ENCODE data around the gene SLC46A2.

The SLC46A2 gene

DNA sequence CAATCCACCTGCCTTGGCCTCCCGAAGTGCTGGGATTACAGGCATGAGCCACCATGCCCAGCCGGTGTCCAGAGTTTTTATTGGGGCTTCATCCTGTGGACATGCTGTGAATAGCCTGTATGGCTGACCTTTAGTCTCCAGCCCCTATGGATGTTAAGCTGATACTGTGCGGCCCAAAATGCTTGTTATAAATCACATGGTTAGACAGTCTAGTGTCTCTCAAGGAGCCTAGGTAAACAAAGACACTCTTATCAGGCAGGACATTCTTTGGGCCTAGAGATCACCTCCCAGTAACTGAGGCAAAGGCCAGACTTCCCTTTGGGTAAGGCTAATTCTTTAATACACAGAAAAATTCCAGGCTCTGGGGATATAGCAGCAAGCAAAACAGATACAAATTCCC is 22.0 kb upstream of the SLC46A2 start:
- H3K36me3 ChIP-seq (ENCODE audit: control insufficient read depth in 5 of 5, insufficient read depth in 5 of 5, low read length in 5 of 5), result no peaks in the 10 kb centered on the region
- H3K4me1 ChIP-seq (ENCODE audit: control insufficient read depth in 5 of 5, insufficient read depth in 5 of 5, low read length in 5 of 5), result no peaks in the 10 kb centered on the region
- no peak overlapping the region for H3K4me3 ChIP-seq (ENCODE audit: low read depth in 1 of 5, low read length in 5 of 5)
- no peaks in the 10 kb centered on the region for H3K27me3 ChIP-seq (ENCODE audit: control insufficient read depth in 5 of 5, insufficient read depth in 4 of 5, low read length in 5 of 5)
- H3K9ac ChIP-seq (ENCODE audit: low read length in 5 of 5), result no peak overlapping the region
- no peaks in the 10 kb centered on the region for H3K9me3 ChIP-seq (ENCODE audit: control insufficient read depth in 5 of 5, low read length in 5 of 5)
- H3K27ac ChIP-seq (ENCODE audit: low read depth, low read length), result no peak overlapping the region

GRCh38 chr9:112911736-112912135 is 21.1 kb upstream of the SLC46A2 start:
- Histone ChIP-seq H3K36me3 (ENCODE audit: control insufficient read depth in 5 of 5, insufficient read depth in 5 of 5, low read length in 5 of 5) (no peaks in the 10 kb centered on the region), H3K4me3 (ENCODE audit: low read depth in 1 of 5, low read length in 5 of 5) (no peak overlapping the region), H3K4me1 (ENCODE audit: control insufficient read depth in 5 of 5, insufficient read depth in 5 of 5, low read length in 5 of 5) (no peaks in the 10 kb centered on the region), H3K27me3 (ENCODE audit: control insufficient read depth in 5 of 5, insufficient read depth in 4 of 5, low read length in 5 of 5) (no peaks in the 10 kb centered on the region), H3K9ac (ENCODE audit: low read length in 5 of 5) (no peak overlapping the region), H3K9me3 (ENCODE audit: control insufficient read depth in 5 of 5, low read length in 5 of 5) (no peaks in the 10 kb centered on the region), H3K27ac (ENCODE audit: low read depth, low read length) (no peak overlapping the region)

DNA sequence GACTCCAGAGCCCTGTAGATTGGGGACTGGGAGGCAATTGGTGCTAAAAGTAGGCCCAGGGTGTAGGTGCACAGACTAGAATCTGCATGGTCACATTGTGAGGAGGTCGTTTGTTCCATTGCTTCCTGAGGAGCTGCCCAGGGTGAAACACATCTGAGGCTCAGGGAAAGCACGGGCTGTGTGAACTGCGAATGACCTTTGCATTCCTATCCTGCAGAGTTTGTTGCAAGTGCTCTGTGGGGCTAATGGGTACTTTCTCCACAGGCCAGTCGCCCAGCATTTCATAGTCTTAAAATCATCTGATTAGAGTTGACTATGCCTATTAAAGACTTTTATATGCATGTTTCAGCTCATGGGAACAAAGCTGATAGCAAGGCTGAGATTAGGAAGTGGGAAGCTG is 14.4 kb upstream of the SLC46A2 start:
- no peak overlapping the region for H3K27ac ChIP-seq (ENCODE audit: low read depth, low read length)
- H3K4me1 ChIP-seq (ENCODE audit: control insufficient read depth in 5 of 5, insufficient read depth in 5 of 5, low read length in 5 of 5), result peaks cover 0 to 3% (median 0%) of the 10 kb centered on the region in 5 donors
- H3K27me3 ChIP-seq (ENCODE audit: control insufficient read depth in 5 of 5, insufficient read depth in 4 of 5, low read length in 5 of 5), result no peaks in the 10 kb centered on the region
- H3K9ac ChIP-seq (ENCODE audit: low read length in 5 of 5), result no peak overlapping the region
- H3K9me3 ChIP-seq (ENCODE audit: control insufficient read depth in 5 of 5, low read length in 5 of 5), result no peaks in the 10 kb centered on the region
- H3K4me3 ChIP-seq (ENCODE audit: low read depth in 1 of 5, low read length in 5 of 5), result no peak overlapping the region
- H3K36me3 ChIP-seq (ENCODE audit: control insufficient read depth in 5 of 5, insufficient read depth in 5 of 5, low read length in 5 of 5), result no peaks in the 10 kb centered on the region

DNA sequence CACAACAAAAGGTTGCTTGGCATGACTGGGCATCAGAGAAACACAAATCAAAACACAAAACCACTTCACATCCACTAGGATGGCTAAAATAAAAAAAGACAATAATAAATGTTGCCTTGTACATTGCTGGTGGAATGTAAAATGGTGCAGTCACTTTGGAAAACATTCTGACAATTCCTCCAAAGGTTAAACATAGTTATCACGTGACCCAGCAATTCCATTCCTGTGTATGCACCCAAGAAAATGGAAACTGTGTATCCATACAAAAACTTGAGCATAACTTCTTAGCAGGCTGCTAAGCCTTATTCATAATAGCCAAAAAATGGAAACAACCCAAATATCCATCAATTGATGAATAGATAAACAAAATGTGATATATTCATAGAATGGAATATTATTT is 10.2 kb upstream of the SLC46A2 start:
- no peaks in the 10 kb centered on the region for H3K36me3 ChIP-seq (ENCODE audit: control insufficient read depth in 5 of 5, insufficient read depth in 5 of 5, low read length in 5 of 5)
- H3K9me3 ChIP-seq (ENCODE audit: control insufficient read depth in 5 of 5, low read length in 5 of 5), result no peaks in the 10 kb centered on the region
- peaks cover 0 to 3% (median 0%) of the 10 kb centered on the region in 5 donors for H3K4me1 ChIP-seq (ENCODE audit: control insufficient read depth in 5 of 5, insufficient read depth in 5 of 5, low read length in 5 of 5)
- no peak overlapping the region for H3K4me3 ChIP-seq (ENCODE audit: low read depth in 1 of 5, low read length in 5 of 5)
- H3K9ac ChIP-seq (ENCODE audit: low read length in 5 of 5), result no peak overlapping the region
- H3K27me3 ChIP-seq (ENCODE audit: control insufficient read depth in 5 of 5, insufficient read depth in 4 of 5, low read length in 5 of 5), result no peaks in the 10 kb centered on the region
- no peak overlapping the region for H3K27ac ChIP-seq (ENCODE audit: low read depth, low read length)

GRCh38 chr9:112900488-112900887 is 9.8 kb upstream of the SLC46A2 start:
- H3K4me1 ChIP-seq (ENCODE audit: control insufficient read depth in 5 of 5, insufficient read depth in 5 of 5, low read length in 5 of 5), result peaks cover 0 to 3% (median 0%) of the 10 kb centered on the region in 5 donors
- no peak overlapping the region for H3K4me3 ChIP-seq (ENCODE audit: low read depth in 1 of 5, low read length in 5 of 5)
- H3K27me3 ChIP-seq (ENCODE audit: control insufficient read depth in 5 of 5, insufficient read depth in 4 of 5, low read length in 5 of 5), result no peaks in the 10 kb centered on the region
- H3K9me3 ChIP-seq (ENCODE audit: control insufficient read depth in 5 of 5, low read length in 5 of 5), result no peaks in the 10 kb centered on the region
- no peak overlapping the region for H3K27ac ChIP-seq (ENCODE audit: low read depth, low read length)
- H3K9ac ChIP-seq (ENCODE audit: low read length in 5 of 5), result no peak overlapping the region
- no peaks in the 10 kb centered on the region for H3K36me3 ChIP-seq (ENCODE audit: control insufficient read depth in 5 of 5, insufficient read depth in 5 of 5, low read length in 5 of 5)

- H3K27ac ChIP-seq (ENCODE audit: low read depth, low read length), result no peak overlapping the region
Observed at GRCh38 chr9:112898872-112899311, 8.2 kb upstream of the SLC46A2 start.

GRCh38 chr9:112896131-112896530 is 5.5 kb upstream of the SLC46A2 start:
- H3K9me3 ChIP-seq (ENCODE audit: control insufficient read depth in 5 of 5, low read length in 5 of 5), result no peaks in the 10 kb centered on the region
- H3K9ac ChIP-seq (ENCODE audit: low read length in 5 of 5), result no peak overlapping the region
- H3K4me1 ChIP-seq (ENCODE audit: control insufficient read depth in 5 of 5, insufficient read depth in 5 of 5, low read length in 5 of 5), result peaks cover 0 to 14% (median 6%) of the 10 kb centered on the region in 5 donors
- H3K27ac ChIP-seq (ENCODE audit: low read depth, low read length), result no peak overlapping the region
- H3K27me3 ChIP-seq (ENCODE audit: control insufficient read depth in 5 of 5, insufficient read depth in 4 of 5, low read length in 5 of 5), result peaks cover 0 to 2% (median 0%) of the 10 kb centered on the region in 5 donors
- no peak overlapping the region for H3K4me3 ChIP-seq (ENCODE audit: low read depth in 1 of 5, low read length in 5 of 5)
- H3K36me3 ChIP-seq (ENCODE audit: control insufficient read depth in 5 of 5, insufficient read depth in 5 of 5, low read length in 5 of 5), result no peaks in the 10 kb centered on the region

More at GRCh38 chr9:112898872-112899311, 8.2 kb upstream of the SLC46A2 start:
- peaks cover 0 to 7% (median 0%) of the 10 kb centered on the region in 5 donors for H3K4me1 ChIP-seq (ENCODE audit: control insufficient read depth in 5 of 5, insufficient read depth in 5 of 5, low read length in 5 of 5)
- H3K27me3 ChIP-seq (ENCODE audit: control insufficient read depth in 5 of 5, insufficient read depth in 4 of 5, low read length in 5 of 5), result no peaks in the 10 kb centered on the region
- H3K9ac ChIP-seq (ENCODE audit: low read length in 5 of 5), result no peak overlapping the region
- H3K36me3 ChIP-seq (ENCODE audit: control insufficient read depth in 5 of 5, insufficient read depth in 5 of 5, low read length in 5 of 5), result no peaks in the 10 kb centered on the region
- H3K9me3 ChIP-seq (ENCODE audit: control insufficient read depth in 5 of 5, low read length in 5 of 5), result no peaks in the 10 kb centered on the region
- no peak overlapping the region for H3K4me3 ChIP-seq (ENCODE audit: low read depth in 1 of 5, low read length in 5 of 5)

DNA sequence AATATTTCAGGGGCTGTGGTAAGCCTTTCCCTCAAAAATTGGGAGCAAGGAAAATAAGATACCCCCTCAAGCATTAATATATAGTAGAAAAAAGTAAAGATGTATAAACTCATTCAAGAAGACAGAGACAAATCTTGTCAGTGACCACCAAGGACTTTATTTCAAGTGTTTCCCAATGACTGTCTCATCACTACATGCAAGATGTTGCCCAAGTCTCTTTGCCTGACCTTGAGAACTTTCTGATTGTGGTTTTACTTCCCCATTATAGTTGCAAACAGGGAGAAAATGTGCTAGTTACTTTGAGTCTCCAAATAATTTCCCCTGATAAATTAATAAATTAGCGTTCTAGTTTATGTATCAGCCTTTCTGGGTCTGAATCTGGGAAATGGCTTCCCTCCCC is 4.0 kb upstream of the SLC46A2 start:
- H3K27ac ChIP-seq (ENCODE audit: low read depth, low read length), result no peak overlapping the region
- no peaks in the 10 kb centered on the region for H3K9me3 ChIP-seq (ENCODE audit: control insufficient read depth in 5 of 5, low read length in 5 of 5)
- peaks cover 0 to 14% (median 2%) of the 10 kb centered on the region in 5 donors for H3K27me3 ChIP-seq (ENCODE audit: control insufficient read depth in 5 of 5, insufficient read depth in 4 of 5, low read length in 5 of 5)
- H3K4me3 ChIP-seq (ENCODE audit: low read depth in 1 of 5, low read length in 5 of 5), result no peak overlapping the region
- no peak overlapping the region for H3K9ac ChIP-seq (ENCODE audit: low read length in 5 of 5)
- no peaks in the 10 kb centered on the region for H3K36me3 ChIP-seq (ENCODE audit: control insufficient read depth in 5 of 5, insufficient read depth in 5 of 5, low read length in 5 of 5)
- peaks cover 0 to 27% (median 20%) of the 10 kb centered on the region in 5 donors for H3K4me1 ChIP-seq (ENCODE audit: control insufficient read depth in 5 of 5, insufficient read depth in 5 of 5, low read length in 5 of 5)

- Histone ChIP-seq H3K9ac (ENCODE audit: low read length in 5 of 5) (no peak overlapping the region), H3K4me1 (ENCODE audit: control insufficient read depth in 5 of 5, insufficient read depth in 5 of 5, low read length in 5 of 5) (peaks cover 0 to 28% (median 24%) of the 10 kb centered on the region in 5 donors), H3K27ac (ENCODE audit: low read depth, low read length) (no peak overlapping the region)
Observed at GRCh38 chr9:112894041-112894440, 3.4 kb upstream of the SLC46A2 start.

GRCh38 chr9:112892981-112893380 is 2.3 kb upstream of the SLC46A2 start:
- no peak overlapping the region for H3K27ac ChIP-seq (ENCODE audit: low read depth, low read length)
- no peak overlapping the region for H3K4me3 ChIP-seq (ENCODE audit: low read depth in 1 of 5, low read length in 5 of 5)
- H3K36me3 ChIP-seq (ENCODE audit: control insufficient read depth in 5 of 5, insufficient read depth in 5 of 5, low read length in 5 of 5), result no peaks in the 10 kb centered on the region
- peaks cover 0 to 28% (median 24%) of the 10 kb centered on the region in 5 donors for H3K4me1 ChIP-seq (ENCODE audit: control insufficient read depth in 5 of 5, insufficient read depth in 5 of 5, low read length in 5 of 5)
- H3K27me3 ChIP-seq (ENCODE audit: control insufficient read depth in 5 of 5, insufficient read depth in 4 of 5, low read length in 5 of 5), result peaks cover 0 to 14% (median 2%) of the 10 kb centered on the region in 5 donors
- no peak overlapping the region for H3K9ac ChIP-seq (ENCODE audit: low read length in 5 of 5)
- no peaks in the 10 kb centered on the region for H3K9me3 ChIP-seq (ENCODE audit: control insufficient read depth in 5 of 5, low read length in 5 of 5)

More at GRCh38 chr9:112894041-112894440, 3.4 kb upstream of the SLC46A2 start:
- Histone ChIP-seq H3K36me3 (ENCODE audit: control insufficient read depth in 5 of 5, insufficient read depth in 5 of 5, low read length in 5 of 5) (no peaks in the 10 kb centered on the region), H3K4me3 (ENCODE audit: low read depth in 1 of 5, low read length in 5 of 5) (no peak overlapping the region), H3K9me3 (ENCODE audit: control insufficient read depth in 5 of 5, low read length in 5 of 5) (no peaks in the 10 kb centered on the region), H3K27me3 (ENCODE audit: control insufficient read depth in 5 of 5, insufficient read depth in 4 of 5, low read length in 5 of 5) (peaks cover 0 to 14% (median 2%) of the 10 kb centered on the region in 5 donors)
